Pulmonary artery endothelial cell (primary cell): Measurements from ENCODE around the gene ATRNL1. TPM values are rescaled to one million over a fixed set of nuclear protein-coding genes. Genes with fewer than 3 reads are reported as not detected.

ENCODE experiments used
- DNase-seq: peaks from one replicate; pipeline ENCODE4 v3.0.0-alpha.2; 2011; ENCODE audit warnings: low read depth, low spot score
- total RNA-seq: library from RNA; depleted of rRNA; stranded (reverse); fragments of >200 nt; gene quantifications from 2 replicates; pipeline ENCODE4 v1.2.3, GENCODE V29; 2014

The ATRNL1 gene
- total RNA-seq, 1 donor from 2014 or later, result 0.07 TPM

DNA sequence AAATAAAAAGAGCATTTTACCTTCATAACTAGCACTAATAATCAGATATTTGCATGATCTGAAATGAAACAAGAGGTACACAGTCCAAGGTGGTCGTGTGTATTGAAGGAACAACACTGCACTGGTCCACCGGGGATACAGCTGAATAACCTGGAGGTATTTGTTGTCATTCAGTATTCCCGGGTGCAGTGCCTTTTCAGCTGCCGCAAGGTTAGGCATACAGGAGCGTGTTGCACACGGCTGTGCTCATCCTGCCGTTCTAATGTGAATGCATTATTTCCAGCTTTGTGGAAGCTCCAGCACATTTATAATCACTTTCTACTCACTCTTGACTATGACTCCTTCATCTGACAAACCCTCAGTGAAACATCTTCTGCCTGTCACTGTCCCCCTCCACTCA is 802.0 kb downstream of the ATRNL1 start:
- no peak for DNase-seq

GRCh38 chr10:115898242-115898641 is 805.1 kb downstream of the ATRNL1 start:
- no peak for DNase-seq

DNA sequence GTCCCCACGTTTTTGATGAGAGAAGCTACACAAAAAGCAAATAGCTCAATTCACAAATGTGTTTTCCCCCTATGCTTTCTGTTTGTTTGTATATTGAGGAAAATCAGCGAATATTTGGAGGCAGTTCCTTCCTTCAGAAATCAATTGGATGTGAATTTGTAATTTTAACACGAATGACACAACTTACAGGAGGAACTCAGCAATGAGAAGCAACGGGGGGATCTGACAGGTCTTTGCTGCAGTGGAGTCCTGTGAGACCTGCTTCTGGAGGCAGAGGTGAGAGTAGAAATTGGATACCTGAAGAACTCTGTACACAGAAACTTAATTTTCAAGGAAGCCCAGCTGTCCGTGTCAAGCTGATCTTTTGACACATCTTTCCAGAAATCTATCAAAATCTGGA is 809.4 kb downstream of the ATRNL1 start:
- DNase-seq, result no peak

GRCh38 chr10:115903207-115903606 is 810.0 kb downstream of the ATRNL1 start:
- no peak for DNase-seq

- no peak for DNase-seq
Observed at GRCh38 chr10:115903845-115904244, 810.7 kb downstream of the ATRNL1 start.

GRCh38 chr10:115909037-115909436 is 815.9 kb downstream of the ATRNL1 start:
- no peak for DNase-seq

DNA sequence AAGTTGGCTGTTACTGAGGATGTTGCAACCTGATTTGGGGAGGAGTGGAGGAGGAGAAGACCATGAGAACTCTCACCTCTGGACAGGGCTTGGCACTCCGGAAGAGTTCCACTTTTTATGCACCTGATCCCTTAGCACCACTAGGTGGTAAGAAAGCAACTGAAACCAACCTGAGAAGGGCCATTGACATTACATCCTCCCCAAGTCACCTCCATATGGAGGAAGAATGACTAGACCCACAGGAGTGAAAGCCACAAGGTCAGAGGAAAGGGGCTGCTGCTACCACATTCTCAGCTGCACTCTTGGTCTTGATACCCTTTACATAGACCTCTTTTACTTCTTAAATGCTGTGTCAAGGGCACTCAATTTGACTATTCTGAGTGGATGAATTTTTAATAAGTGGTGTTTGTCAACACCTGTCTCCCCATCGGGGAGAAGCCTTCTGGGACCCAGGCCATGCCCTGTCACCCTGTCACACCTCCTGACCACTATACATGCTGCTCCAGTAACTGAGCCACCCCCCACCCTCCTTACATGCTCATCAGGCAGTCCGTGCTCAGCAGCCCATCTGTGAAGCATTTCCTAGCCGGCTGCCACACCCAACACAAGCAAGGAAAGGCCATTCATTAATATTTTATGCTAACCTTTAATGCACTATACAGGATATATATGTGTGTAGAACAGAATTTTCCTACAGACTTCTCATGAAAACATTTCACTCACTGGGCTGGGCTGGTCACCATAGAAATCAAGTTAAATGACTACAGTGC is 817.0 kb downstream of the ATRNL1 start:
- no peak for DNase-seq

- DNase-seq, result no peak
Observed at GRCh38 chr10:115914475-115914874, 821.3 kb downstream of the ATRNL1 start.

DNA sequence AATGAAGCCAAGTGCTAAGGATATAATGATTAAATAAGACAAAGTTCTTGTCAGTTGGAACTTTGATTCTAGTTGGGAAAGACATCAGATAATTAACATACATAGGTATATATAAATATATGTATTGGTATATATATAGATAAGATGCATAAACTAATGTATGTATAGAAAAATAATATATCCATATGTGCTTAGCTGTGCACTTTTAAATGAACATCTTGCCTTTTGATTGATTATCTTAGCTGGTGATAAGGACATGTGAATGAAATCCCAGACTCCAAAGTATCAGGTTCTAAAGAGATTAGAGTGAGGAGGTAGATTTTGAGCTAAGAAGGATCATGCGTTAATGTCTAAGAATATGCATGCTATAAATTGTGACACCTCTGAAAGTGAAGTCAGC is 822.3 kb downstream of the ATRNL1 start:
- DNase-seq, result no peak

DNA sequence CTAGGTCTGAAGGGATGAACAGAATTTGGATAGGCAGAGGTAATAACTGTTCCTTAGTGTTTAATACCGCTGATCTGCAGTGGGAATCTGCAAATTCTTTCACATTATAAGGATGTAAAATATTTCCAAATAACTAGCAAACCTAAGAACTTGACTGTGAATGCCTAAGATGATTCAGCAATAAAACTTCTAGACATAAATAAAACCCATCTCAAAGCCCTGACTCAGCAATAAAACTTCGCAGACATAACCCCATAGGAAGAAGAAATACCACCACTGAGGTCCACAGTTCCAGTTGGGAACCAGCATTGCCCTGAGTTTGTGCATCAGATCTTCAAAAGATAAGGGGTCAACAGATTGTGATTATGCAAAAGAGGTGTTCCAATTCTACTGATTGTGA is 825.6 kb downstream of the ATRNL1 start:
- no peak for DNase-seq

DNA sequence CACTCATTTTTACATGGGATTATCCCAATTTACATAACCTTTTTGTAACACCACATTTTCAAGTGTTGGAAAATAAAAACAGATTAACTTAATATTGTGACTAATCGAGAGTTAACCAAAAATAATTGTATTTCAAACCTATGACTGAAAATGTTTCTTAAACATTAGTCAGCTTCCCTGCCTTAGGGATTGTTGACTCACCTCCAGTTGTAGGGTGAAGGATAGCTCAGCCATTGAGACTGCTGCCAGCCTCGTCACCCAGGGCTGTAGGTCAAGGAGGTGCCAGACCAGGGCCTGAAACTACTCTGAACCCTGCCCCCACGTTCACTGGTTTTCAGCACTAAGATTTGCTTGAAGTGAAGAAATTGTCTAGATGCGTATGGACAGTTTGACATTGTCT is 828.6 kb downstream of the ATRNL1 start:
- no peak for DNase-seq

- DNase-seq, result no peak
Observed at GRCh38 chr10:115931309-115931708, 838.1 kb downstream of the ATRNL1 start.

DNA sequence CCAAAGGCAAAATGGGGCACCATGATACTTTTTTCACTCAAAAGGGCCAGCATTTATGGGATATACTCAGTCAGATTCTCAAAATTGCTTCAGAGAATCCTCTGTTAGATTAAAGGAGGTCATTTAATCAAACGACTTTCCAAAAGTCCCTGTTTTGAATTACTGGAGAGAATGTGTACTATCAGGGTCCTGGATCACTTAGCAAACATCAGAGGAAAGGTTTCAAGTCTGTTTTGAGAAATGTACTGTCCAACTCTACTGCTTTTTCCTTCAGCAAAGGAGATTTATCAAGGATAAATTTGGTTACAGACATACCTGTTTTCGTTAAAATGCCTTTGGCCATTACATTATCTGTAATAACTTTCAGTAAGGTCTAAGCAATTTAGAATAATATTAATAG is 838.9 kb downstream of the ATRNL1 start:
- no peak for DNase-seq

- DNase-seq, result no peak
Observed at GRCh38 chr10:115933098-115933497, 839.9 kb downstream of the ATRNL1 start.

DNA sequence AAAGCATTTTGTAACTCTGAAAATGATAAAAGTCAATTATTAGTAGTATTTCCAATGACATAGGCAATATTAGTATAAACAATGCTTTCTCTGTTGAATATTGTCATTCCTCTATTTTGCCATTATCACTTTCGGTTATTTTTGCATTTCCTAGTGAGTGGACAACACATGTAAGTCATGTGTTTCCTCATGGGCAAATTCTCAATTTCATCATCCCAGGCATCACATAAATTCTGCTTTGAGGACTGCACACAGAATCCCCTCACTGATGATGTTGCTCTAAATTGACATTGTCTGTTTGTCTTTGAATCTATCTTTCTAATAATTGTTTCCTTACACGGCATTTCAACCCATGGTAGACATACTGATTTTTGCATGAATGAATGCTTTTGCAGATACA is 842.6 kb downstream of the ATRNL1 start:
- no peak for DNase-seq

- no peak for DNase-seq
Observed at GRCh38 chr10:115936926-115937767, 844.0 kb downstream of the ATRNL1 start.

GRCh38 chr10:115937768-115938056 is 844.5 kb downstream of the ATRNL1 start:
- no peak for DNase-seq

GRCh38 chr10:115939101-115939854 is 846.1 kb downstream of the ATRNL1 start:
- DNase-seq, result no peak

GRCh38 chr10:115941361-115941771 is 848.2 kb downstream of the ATRNL1 start:
- no peak for DNase-seq

GRCh38 chr10:115942101-115942500 is 848.9 kb downstream of the ATRNL1 start:
- no peak for DNase-seq

GRCh38 chr10:115944538-115944937 is 851.4 kb downstream of the ATRNL1 start:
- DNase-seq, result no peak
